Peyer's patch (tissue), 4 donors: ENCODE measurements around the gene DOHH. TPM values are rescaled to one million over a fixed set of nuclear protein-coding genes. Genes with fewer than 3 reads are reported as not detected.

Experiments
- DNase-seq, 3 donors: peaks; one replicate each; pipeline ENCODE4 v3.0.0-alpha.2; 2017 to 2019
- H3K27ac ChIP-seq, 4 donors: fragments of 200-600 bp; sonication (generic); one replicate each; pipeline ENCODE4 v1.5.1; 2016 to 2019
- H3K27me3 ChIP-seq, 2 donors: fragments of 200-600 bp; sonication (generic); one replicate each; pipeline ENCODE4 v1.5.1; 2019
- H3K36me3 ChIP-seq, 3 donors: fragments of 200-600 bp; sonication (generic); one replicate each; pipeline ENCODE4 v1.5.1; 2016 to 2019
- H3K4me1 ChIP-seq, 4 donors: fragments of 200-600 bp; sonication (generic); one replicate each; pipeline ENCODE4 v1.5.1; 2016 to 2019
- H3K4me3 ChIP-seq, 4 donors: fragments of 200-600 bp; sonication (generic); 1 replicate in 3 of 4; 2 replicates in 1 of 4; pipeline ENCODE4 v1.5.1; 2016 to 2019; ENCODE audit warnings: mild to moderate bottlenecking in 1 of 4
- H3K9me3 ChIP-seq, 4 donors: fragments of 200-600 bp; sonication (generic); one replicate each; pipeline ENCODE4 v1.5.1; 2016 to 2019; ENCODE audit warnings: mild to moderate bottlenecking in 1 of 4
- POLR2A ChIP-seq, 2 donors: fragments of 450-650 bp; IDR thresholded peaks; one replicate each; pipeline ENCODE4 v1.5.1; 2017; ENCODE audit warnings: antibody characterized with exemption in 2 of 2, mild to moderate bottlenecking in 2 of 2, moderate library complexity in 2 of 2
- total RNA-seq, 4 donors: library from RNA; depleted of rRNA; stranded (reverse); fragments of >200 nt; gene quantifications; one replicate each; pipeline ENCODE4 v1.1.0, GENCODE V29; 2016
- TF ChIP-seq, protein P1 (sequence below), 6 experiments: fragments of 450-650 bp in 4 of 6; fragments of 200-600 bp in 2 of 6; sonication (generic) in 1 of 6; IDR thresholded peaks; one replicate each; pipeline ENCODE4 v1.5.1; 2017 to 2019; ENCODE audit warnings: antibody characterized with exemption in 6 of 6, mild to moderate bottlenecking in 3 of 6, moderate library complexity in 1 of 6

DOHH gene
- total RNA-seq, 4 donors from 2014 or later, result 5.6 to 10.2 (median 9.5) TPM

DNA sequence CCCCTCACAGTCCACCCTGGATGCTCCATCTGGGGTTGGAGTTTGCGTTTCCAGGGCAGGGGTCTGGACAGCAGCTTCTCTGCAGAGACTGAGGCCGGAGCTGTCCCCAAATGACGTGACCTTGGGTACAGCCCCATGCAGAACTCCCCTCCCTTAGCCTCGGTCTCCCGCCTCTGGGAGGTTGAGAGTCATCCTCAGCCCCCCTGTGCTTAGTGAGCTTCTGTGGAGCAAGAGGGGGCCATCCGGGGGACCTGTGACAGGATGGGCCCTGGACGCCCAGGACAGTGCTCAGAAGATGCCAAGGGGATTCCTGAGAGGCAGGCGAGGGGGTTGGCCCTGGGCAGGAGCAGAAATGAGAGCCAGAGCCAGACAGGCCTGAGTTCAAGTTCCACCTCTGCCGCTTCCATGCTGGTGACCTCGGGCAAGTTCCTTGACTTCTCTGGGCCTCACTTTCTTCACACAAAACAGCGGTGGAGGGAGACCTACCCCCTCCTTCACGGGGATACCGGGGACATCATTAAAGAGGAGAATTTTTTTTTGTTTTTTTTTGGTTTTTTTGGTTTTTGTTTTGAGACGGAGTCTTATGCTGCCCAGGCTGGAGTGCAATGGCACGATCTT is 40.4 kb downstream of the DOHH start:
- H3K4me1 ChIP-seq, result peaks cover 0 to 32% (median 0%) of the 10 kb centered on the region in 4 donors
- H3K9me3 ChIP-seq, result no peaks in the 10 kb centered on the region
- no peak for TF ChIP-seq POLR2A (IDR thresholded peaks at IDR 0.05)
- TF ChIP-seq, protein P1, sequence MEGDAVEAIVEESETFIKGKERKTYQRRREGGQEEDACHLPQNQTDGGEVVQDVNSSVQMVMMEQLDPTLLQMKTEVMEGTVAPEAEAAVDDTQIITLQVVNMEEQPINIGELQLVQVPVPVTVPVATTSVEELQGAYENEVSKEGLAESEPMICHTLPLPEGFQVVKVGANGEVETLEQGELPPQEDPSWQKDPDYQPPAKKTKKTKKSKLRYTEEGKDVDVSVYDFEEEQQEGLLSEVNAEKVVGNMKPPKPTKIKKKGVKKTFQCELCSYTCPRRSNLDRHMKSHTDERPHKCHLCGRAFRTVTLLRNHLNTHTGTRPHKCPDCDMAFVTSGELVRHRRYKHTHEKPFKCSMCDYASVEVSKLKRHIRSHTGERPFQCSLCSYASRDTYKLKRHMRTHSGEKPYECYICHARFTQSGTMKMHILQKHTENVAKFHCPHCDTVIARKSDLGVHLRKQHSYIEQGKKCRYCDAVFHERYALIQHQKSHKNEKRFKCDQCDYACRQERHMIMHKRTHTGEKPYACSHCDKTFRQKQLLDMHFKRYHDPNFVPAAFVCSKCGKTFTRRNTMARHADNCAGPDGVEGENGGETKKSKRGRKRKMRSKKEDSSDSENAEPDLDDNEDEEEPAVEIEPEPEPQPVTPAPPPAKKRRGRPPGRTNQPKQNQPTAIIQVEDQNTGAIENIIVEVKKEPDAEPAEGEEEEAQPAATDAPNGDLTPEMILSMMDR (IDR thresholded peaks at IDR 0.05), result no peak

DNA sequence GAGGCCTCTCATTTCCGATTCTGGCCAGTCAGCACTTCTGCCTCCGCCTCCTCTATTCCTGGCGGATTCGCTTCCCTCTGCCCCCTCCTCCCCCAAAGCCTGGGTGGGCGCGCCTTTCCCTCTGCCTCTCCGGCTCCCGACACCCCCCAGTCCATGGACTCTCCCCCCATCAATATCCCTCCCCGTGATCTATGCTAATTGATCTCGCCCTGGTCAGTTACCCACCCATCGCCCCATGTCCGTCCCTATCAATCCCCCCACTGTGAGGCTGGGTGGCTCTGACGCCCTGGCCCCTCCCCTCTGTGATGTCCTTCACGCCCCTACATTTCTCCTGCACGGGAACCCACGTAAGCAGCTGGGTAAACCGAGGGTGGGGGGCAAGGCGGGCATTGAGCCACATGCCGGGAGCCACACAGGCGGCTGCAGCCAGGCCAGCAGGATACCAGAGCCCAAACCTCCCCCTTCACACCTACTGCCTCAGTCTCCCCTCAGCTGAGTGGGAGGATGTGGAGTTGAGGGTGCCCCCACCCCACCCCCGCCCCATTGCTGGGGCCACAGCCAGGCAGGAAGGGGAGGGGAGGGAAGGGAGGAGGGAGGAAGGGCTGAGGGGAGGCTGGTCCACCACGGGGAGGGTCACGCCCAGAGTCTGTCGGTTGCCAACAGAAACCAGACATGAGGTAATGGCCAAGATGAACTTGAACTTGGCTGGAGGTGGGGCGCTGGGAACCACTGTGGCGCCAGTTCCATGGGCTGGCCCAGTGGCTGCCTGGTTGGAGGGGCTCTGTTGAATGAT is 41.2 kb downstream of the DOHH start:
- no peaks in the 10 kb centered on the region for H3K27me3 ChIP-seq
- peaks cover 0 to 32% (median 0%) of the 10 kb centered on the region in 4 donors for H3K4me1 ChIP-seq
- TF ChIP-seq POLR2A (IDR thresholded peaks at IDR 0.05), result no peak
- TF ChIP-seq, protein P1 (IDR thresholded peaks at IDR 0.05), result no peak
- no peak overlapping the region for H3K4me3 ChIP-seq
- peak overlapping the region; percentile 43 to 86 (median 66) for H3K27ac ChIP-seq
- H3K9me3 ChIP-seq, result no peaks in the 10 kb centered on the region
- peaks cover 0 to 52% (median 0%) of the 10 kb centered on the region in 3 donors for H3K36me3 ChIP-seq
- DNase-seq, result peak in 2 of 3 donors; percentile 24 to 75

More for the DNA sequence above, 40.4 kb downstream of the DOHH start:
- Histone ChIP-seq H3K4me3 (no peak overlapping the region), H3K27ac (peak overlapping the region in 3 of 4 donors; percentile 64 to 86 (median 69)), H3K36me3 (peaks cover 0 to 45% (median 0%) of the 10 kb centered on the region in 3 donors), H3K27me3 (no peaks in the 10 kb centered on the region)
- DNase-seq, result no peak

GRCh38 chr19:3458229-3459088 is 42.0 kb downstream of the DOHH start:
- peaks cover 0 to 32% (median 0%) of the 10 kb centered on the region in 4 donors for H3K4me1 ChIP-seq
- TF ChIP-seq, protein P1 (IDR thresholded peaks at IDR 0.05), result no peak
- no peak for TF ChIP-seq POLR2A (IDR thresholded peaks at IDR 0.05)

DNA sequence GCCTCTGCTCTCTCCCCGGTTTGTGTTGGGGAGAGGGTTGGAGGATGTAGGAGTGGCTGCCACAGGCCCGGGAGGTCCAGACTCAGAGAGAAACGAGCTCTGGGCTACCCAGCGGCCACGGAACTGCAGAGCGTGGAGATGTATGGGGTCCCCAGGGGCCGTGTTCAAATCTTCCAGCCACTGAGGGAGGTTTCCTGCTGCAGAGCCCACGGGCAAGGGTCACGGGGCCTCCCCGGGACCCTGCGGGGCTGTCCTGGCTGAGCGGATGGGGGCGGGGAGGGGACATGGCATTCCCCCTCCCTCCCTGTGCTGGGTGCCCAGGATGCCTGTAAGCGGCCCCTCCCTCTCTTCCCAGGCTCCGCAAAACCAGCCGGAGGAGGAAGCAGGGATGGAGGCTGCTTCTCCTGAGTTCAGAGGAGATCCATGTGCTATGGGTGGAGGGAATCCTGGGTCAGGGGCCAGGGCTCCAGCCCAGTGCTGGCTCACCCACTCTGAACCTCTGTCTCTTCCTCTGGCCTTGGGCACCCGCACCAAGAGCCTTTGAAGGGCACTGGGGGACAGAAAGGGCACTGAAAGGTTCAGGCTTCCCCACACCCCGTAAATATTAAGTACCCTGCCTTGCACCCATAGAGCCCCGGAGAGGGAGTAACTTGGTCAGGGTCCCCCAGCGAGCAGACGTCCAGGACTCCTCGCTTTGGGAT is 42.8 kb downstream of the DOHH start:
- no peak for TF ChIP-seq POLR2A (IDR thresholded peaks at IDR 0.05)
- TF ChIP-seq, protein P1 (IDR thresholded peaks at IDR 0.05), result no peak
- Histone ChIP-seq H3K9me3 (no peaks in the 10 kb centered on the region), H3K4me1 (peaks cover 0 to 32% (median 0%) of the 10 kb centered on the region in 4 donors), H3K27me3 (no peaks in the 10 kb centered on the region), H3K27ac (peak overlapping the region in 3 of 4 donors; percentile 64 to 86 (median 69)), H3K4me3 (no peak overlapping the region), H3K36me3 (peaks cover 0 to 52% (median 0%) of the 10 kb centered on the region in 3 donors)
- no peak for DNase-seq

More at GRCh38 chr19:3458229-3459088, 42.0 kb downstream of the DOHH start:
- H3K4me3 ChIP-seq, result no peak overlapping the region
- H3K36me3 ChIP-seq, result peaks cover 0 to 52% (median 0%) of the 10 kb centered on the region in 3 donors
- peak overlapping the region; percentile 43 to 86 (median 66) for H3K27ac ChIP-seq
- H3K9me3 ChIP-seq, result no peaks in the 10 kb centered on the region
- no peak for DNase-seq
- no peaks in the 10 kb centered on the region for H3K27me3 ChIP-seq
